HTR-8/SVneo (cell line): Measurements from ENCODE around the gene LMCD1.
A peak's percentile ranks its signal among the peaks of the same experiment; 100 is the strongest.

Experiments
- DNase-seq: peaks from one replicate; pipeline ENCODE4 v3.0.0; 2011; ENCODE audit warnings: low spot score, mixed read lengths; ENCODE audit not compliant: insufficient read length
- FAIRE-seq: peaks from 2 replicates; lab custom pipeline; 2011; peaks lifted over from hg19 to GRCh38; lab: Jason Lieb, UNC

The LMCD1 gene

DNA sequence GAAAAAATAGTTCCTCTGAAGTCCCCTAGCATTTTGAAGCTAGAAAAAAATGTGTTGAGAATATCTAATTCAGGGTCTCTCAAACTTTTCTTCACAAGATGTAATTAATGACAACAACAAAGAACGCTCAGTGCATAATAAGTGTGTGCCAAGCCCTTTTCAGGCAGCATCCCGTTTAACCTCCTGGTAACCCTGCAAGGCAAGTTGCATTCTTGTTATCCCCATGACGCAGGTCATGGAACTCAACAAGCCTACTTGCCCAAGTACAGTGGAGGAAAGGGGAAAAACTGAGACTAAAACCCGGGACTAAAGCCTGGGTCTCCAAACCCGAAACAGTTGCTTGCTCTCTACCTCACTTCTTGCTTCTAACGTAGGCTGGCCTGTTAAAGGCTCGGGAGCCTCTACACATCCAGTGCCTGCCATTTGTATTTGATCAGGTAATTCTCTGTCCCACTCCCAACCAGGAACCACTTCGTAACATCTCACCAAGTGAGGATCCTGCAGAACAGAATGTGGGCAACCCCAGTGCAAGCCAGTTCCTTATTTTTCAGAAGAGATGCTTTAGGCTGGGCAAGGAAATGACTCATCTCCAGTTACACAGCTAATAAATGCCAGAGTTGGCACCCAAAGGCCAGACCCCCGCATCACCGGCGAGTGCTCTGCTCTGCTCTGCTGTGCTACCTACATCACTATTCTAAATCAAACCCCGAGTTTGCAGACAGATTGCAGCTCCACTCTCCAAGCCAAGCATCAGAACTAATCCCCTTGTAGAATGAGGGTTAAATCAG, 28.3 kb downstream of the LMCD1 start:
- DNase-seq (peak; percentile 47), FAIRE-seq (peak; percentile 31)

- DNase-seq (no peak), FAIRE-seq (no peak)
These were observed 29.0 kb downstream of the LMCD1 start for GRCh38 chr3:8530581-8530980.

DNA sequence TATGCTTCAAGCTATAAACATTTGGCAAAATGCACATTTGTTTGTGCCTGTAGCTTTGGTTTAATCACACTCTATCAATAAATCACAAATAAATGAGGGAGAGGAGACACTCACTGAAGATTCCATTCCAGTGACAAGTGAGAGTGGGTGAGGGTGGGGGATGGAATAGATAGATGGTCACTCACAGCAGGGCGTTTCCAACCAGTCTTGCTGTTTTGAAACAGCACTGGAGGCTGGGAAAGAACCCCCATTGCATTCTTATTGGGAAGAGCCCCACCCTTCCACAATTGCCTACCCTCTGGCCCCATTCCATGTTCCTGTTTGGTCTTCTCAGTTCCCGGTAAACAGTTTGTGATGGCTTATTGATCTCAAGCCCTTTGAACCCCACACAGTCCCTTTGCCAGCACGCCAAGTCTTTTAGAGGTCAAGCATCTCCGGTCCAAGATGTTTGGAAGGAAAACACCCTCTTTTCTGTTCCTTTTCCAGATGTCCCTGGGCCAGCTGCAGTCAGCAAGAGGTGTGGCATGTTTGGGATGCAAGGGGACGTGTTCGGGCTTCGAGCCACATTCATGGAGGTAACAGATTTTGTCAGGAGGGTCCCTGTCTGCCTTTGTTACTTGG, 30.7 kb downstream of the LMCD1 start:
- peak; percentile 54 for DNase-seq
- peak; percentile 62 for FAIRE-seq

DNA sequence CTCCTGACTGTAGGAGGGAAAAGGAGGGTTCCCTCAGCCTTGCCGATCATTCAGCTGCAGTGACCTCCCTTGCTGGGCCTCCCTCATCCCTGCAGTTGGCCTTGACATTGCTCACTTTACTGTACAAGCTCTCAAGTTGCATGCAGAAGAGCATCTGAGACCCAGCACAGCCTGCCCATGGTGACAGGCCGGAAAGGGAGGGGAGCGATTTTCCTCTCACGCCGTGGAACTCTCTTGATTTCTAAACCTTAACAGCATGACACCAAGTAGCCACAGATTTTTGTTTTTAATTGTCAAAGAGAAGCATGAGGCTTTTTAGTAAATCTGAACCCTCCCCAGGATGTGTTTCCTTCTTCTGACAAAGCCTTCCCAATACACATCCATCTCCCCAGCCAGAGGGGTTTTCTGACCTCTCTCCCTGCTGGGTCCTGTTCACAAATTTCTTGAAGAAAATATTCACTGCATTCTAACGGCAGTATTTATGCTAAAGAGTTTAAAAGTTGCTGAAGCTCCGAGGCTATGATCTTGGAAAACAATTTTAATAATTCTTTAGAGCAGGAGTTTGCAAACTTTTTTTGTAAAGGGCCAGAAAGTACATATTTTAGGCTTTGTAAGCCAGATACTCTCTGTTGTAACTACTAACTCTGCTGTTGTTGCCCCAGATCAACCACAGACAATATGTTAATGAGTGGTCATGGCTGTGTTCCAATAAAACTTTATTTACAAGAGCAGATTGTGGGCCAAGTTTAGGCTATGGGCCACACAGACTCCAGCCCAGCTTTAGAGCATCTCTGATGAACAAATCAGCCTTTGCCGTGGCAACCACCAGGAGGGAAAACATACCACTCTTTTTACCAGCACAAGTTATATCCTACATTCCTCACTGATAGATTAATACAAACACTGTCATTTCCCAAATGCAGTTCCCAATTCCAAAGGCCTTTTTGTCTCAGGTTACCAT, 34.8 kb downstream of the LMCD1 start:
- DNase-seq (no peak), FAIRE-seq (no peak)

GRCh38 chr3:8537440-8537839, 35.8 kb downstream of the LMCD1 start:
- DNase-seq, result no peak
- FAIRE-seq, result no peak

- DNase-seq (no peak), FAIRE-seq (no peak)
These were observed 36.6 kb downstream of the LMCD1 start for GRCh38 chr3:8538223-8538622.

GRCh38 chr3:8538913-8539312, 37.3 kb downstream of the LMCD1 start:
- no peak for FAIRE-seq

GRCh38 chr3:8539419-8539818, 37.8 kb downstream of the LMCD1 start:
- no peak for FAIRE-seq
- DNase-seq, result no peak

More at GRCh38 chr3:8538913-8539312, 37.3 kb downstream of the LMCD1 start:
- DNase-seq, result no peak

- FAIRE-seq (no peak), DNase-seq (no peak)
These were observed 38.8 kb downstream of the LMCD1 start for GRCh38 chr3:8540456-8540855.

DNA sequence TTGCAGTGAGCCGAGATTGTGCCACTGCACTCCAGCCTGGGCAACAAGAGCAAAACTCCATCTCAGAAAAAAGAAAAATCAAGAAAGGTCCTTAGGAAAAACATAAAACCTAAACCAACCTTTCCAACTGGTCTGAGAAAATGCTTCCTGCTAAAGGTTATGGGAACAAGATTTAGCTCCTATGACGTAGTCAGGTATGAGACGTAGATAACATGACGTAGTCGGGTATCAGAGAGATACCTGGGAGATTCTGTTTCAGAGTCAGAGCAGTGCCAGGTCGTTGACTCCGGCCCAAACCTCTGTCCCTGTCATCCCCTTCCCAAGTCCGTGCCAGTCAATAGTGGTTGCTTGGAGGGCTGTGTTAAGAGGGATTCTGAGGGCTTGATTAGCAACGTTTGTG, 39.9 kb downstream of the LMCD1 start:
- FAIRE-seq, result no peak
- DNase-seq, result no peak

DNA sequence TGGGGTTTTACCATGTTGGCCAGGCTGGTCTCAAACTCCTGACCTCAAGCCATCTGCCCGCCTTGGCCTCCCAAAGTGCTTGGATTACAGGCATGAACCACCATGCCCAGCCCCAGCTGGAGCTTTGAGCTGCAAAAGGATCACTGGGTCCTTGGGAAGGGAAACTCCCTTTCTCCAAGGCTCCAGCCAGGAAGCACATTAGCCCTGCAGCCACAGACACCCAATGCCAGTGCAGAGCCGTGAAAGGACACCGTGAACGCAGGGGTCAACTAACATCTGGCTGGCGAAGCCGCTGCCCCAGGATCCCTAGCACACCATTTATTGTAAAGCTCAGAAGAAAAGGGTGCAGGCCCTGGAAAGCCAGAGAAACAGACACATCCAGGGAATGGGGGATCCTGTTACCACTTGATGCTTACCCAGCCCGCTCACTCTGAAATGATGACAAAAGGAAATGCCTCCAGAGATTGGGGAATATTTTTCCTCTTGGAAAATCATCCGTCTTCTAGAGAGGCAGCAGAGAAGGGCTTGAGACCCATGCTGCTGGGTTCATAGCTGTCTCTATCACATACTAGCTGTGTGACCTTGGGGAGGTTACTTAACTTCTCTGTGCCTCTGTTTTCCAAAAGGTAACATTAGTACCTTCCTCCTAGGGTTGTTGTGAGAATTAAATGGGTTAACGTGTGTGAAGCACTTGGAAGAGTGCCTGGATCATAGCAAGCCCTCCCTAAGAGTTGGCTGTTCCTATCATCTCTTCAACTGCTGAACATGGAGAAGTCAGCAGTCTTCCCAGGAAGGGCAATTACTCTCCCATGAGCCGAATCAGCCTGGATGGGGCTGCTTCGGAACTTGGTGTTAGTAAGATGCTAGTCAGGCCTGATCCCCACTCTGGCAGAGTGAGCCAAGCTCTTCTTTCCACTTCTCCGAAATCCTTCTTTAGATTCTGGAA, 40.8 kb downstream of the LMCD1 start:
- FAIRE-seq (no peak), DNase-seq (no peak)

- no peak for DNase-seq
- FAIRE-seq, result no peak
These were observed 45.0 kb downstream of the LMCD1 start for GRCh38 chr3:8546609-8547008.

DNA sequence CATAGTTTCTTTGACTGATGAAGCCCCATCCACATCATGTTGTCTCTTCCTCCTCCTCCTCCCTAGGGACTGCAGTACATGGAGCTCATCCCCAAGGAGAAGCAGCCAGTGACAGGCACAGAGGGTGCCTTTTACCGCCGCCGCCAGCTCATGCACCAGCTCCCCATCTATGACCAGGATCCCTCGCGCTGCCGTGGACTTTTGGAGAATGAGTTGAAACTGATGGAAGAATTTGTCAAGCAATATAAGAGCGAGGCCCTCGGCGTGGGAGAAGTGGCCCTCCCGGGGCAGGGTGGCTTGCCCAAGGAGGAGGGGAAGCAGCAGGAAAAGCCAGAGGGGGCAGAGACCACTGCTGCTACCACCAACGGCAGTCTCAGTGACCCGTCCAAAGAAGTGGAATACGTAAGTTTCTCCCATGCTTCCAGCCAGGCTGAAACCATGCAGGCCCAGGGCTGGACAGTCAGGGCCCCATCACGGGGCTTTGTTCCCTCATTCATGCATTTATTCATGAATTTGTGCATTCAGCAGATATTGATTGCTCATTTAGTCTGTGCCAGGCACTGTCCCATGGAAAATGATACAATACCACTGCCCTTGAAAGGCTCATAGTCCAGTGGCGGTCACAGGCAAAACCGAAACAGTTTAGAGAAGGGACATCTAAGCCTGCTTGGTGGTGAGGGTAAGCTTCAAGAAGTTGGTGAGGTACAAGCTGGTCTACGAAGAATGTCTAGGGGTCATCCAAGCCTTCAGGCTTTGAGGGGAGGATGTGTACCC, 47.1 kb downstream of the LMCD1 start:
- no peak for FAIRE-seq
- no peak for DNase-seq

GRCh38 chr3:8549354-8549753, 47.7 kb downstream of the LMCD1 start:
- FAIRE-seq, result no peak
- no peak for DNase-seq

GRCh38 chr3:8550611-8551010, 49.0 kb downstream of the LMCD1 start:
- DNase-seq (no peak), FAIRE-seq (no peak)

GRCh38 chr3:8552223-8552762, 50.7 kb downstream of the LMCD1 start:
- FAIRE-seq, result no peak
- no peak for DNase-seq

- DNase-seq, result no peak
- no peak for FAIRE-seq
These were observed 51.8 kb downstream of the LMCD1 start for GRCh38 chr3:8553405-8553804.

- no peak for FAIRE-seq
- no peak for DNase-seq
These were observed 53.1 kb downstream of the LMCD1 start for GRCh38 chr3:8554696-8555095.
